LNCAP (cell line): ENCODE data around the gene SSH2.

Experiments
- TF ChIP-seq, protein P1 (sequence below): fragments of 450-650 bp; IDR thresholded peaks from 2 replicates; pipeline ENCODE4 v1.5.1; 2017; ENCODE audit warnings: mild to moderate bottlenecking

Gene SSH2

DNA sequence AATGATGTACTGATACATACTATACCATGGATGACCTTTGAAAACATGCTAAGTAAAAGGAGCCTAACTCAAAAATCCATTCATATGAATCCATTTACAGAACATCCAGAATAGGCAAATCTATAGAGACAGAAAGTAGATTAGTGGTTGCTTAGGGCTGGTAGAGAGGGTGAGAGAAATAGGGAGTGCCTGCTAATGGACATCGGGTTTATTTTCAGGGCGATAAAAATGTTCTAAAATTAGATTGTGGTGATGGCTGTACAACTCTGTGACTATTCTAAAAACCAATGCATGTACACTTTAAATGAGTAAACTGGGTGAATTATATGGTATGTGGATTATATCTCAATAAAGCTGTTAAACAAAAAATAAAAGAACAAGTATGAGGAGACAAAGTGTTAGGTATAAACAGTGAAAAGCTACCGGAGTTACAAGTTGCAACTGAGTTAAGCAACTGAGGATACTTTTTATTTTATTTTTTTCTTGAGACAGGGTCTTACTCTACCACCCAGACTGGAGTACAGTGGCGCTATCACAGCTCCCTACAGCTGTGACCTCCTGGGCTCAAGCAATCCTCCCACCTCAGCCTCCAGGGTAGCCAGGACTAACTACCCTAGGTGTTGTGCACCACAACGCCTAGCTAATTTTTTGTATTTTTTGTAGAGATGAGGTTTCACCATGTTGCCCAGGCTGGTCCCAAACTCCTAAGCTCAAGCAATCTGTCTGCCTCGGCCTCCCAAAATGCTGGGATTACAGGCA is 231.8 kb downstream of the SSH2 start:
- TF ChIP-seq, protein P1, sequence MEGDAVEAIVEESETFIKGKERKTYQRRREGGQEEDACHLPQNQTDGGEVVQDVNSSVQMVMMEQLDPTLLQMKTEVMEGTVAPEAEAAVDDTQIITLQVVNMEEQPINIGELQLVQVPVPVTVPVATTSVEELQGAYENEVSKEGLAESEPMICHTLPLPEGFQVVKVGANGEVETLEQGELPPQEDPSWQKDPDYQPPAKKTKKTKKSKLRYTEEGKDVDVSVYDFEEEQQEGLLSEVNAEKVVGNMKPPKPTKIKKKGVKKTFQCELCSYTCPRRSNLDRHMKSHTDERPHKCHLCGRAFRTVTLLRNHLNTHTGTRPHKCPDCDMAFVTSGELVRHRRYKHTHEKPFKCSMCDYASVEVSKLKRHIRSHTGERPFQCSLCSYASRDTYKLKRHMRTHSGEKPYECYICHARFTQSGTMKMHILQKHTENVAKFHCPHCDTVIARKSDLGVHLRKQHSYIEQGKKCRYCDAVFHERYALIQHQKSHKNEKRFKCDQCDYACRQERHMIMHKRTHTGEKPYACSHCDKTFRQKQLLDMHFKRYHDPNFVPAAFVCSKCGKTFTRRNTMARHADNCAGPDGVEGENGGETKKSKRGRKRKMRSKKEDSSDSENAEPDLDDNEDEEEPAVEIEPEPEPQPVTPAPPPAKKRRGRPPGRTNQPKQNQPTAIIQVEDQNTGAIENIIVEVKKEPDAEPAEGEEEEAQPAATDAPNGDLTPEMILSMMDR = no peak

DNA sequence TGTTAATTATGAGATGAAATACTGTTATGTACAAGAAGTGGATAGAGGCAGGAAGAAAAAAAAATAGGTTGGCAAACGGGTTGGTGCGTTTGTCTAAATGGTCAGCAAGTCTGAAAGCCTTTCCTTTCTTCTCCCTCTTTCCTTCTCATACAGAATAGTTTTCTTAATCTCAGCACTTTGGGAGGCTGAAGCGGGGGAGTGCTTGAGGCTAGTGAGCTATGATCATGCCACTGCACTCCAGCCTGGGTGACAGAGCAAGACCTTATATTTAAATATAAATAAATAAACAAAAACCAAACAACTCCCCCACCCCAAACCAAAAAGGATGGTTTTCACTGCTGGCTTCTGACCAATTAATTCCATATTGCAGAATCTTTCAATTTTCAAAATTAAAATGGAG is 232.7 kb downstream of the SSH2 start:
- TF ChIP-seq, protein P1 = no peak

DNA sequence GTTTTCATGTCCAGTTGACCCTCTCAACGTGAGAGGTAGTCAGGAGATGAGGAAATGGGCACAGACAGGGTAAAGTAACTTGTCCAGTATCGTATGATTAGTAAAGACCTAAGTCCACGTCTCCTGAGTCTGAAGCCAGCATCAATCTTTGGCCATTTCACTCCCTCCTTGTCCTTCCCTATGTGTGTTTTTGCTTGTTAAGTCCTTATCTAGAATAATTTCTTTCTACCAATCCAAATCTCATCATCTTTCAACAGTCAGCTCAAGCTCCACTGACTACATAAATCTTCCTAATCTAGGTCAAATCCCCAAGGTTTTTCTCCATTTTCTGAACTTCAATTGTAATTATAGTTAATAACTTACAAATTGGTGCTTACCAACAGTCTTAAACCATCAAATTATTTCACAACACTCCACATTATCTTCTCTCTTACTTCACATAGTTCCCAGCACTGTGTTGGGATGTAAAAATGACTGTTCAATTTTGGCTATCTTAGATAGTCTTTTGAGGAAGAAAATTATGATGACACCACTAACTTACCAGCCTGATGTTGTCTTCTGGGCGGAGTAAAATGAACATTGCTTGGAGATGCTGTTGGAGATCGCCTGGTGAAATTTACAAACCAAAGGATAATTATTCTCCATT is 235.0 kb downstream of the SSH2 start:
- TF ChIP-seq, protein P1 = no peak

DNA sequence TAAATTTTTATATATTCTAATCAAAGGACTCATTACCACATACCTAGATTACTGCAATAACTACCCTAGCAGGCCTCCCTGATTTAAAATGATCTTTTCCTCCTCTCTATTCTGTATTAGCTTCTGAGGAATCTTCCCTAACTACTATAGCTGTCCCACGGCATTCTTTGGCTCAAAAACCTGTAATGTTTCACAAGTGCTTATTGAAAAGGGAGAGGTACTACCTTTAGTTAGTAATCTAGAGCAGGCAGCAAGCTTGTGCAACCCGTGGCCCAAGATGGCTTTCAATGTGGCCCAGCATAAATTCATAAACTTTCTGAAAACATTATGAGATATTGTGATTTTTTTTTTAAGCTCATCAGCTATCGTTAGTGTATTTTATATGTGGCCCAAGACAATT is 236.3 kb downstream of the SSH2 start:
- TF ChIP-seq, protein P1 = no peak

DNA sequence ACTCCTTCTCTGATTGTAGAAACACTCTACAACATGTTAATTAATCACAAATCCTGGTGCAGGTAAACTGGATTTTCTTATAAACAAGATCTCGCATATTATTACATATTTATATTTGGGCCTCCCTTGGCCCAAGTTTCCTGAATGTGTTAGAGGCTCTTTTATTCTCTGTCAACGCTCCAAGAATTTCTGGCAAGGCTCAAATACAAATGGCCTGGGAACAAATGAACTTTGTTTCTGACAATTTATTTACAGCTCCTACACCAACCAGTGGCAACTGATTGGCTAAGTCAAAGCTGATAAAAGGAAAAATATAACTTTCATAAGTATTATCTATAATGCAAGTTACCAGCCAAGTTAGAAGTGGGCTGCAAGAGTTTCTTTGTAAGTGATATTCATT is 242.4 kb downstream of the SSH2 start:
- TF ChIP-seq, protein P1 = no peak

DNA sequence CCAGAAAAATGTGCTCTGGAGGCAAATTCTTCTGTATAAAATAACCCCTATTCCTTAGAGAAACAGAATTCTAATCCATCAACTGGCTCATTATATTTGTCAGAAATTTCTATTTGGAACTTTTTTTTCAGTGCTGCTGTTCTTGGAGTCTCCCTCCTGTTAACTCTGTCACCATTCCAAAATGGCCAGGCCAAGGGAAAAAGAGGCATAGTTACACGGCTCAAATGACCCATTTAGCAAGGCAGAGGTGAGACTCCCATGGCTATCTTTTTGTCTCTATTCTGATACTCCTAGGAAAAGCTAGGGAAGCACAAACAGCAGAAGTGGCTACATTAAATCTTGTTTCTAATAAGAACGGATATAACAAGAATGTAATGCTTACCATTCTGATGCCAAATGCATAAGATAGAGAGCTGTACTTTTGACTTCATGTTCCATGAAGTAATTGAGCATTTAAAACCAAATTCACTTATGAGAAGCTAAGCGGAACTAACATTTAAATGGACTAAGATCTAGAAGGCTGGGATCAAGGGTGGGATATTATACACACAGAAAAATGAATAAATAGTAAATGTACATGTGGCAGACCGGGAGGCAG is 242.9 kb downstream of the SSH2 start:
- TF ChIP-seq, protein P1 = no peak

DNA sequence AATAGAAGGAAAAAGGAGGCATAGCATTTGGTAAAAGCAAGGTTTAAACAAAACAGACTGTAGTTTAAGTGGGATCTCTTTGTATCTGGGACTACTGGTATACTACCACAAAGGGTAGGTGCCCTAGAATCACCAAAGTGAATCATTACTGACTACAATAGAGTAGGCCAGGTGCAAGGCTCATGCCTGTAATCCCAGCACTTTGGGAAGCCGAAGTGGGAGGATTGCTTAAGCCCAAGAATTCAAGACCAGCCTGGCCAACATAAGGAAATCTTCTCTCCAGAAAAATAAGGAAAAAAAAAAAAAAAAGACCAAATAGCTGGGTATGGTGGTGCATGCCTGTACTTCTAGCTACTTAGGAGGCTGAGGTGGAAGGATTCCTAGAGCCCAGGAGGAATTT is 246.5 kb downstream of the SSH2 start:
- TF ChIP-seq, protein P1 = no peak
